Karpas-422 (cell line): ENCODE measurements around the gene TNFRSF19. TPM values are rescaled to one million over a fixed set of nuclear protein-coding genes. Genes with fewer than 3 reads are reported as not detected.
A peak's percentile ranks its signal among the peaks of the same experiment; 100 is the strongest.

ENCODE experiments used
- DNase-seq: peaks from one replicate; pipeline ENCODE4 v3.0.0-alpha.2; 2015
- H2AFZ ChIP-seq: fragments of 200-600 bp; sonication (generic); 2 replicates; pipeline ENCODE4 v1.6.1; 2014; ENCODE audit warnings: antibody characterized with exemption, low read length, mixed read lengths
- H3K27ac ChIP-seq: fragments of 200-600 bp; sonication (generic); 2 replicates; pipeline ENCODE4 v1.5.1; 2014; ENCODE audit warnings: mild to moderate bottlenecking, low read length, moderate library complexity
- H3K27me3 ChIP-seq: fragments of 200-600 bp; sonication (generic); 2 replicates; pipeline ENCODE4 v1.6.1; 2014; ENCODE audit warnings: low read length, mixed read lengths
- H3K36me3 ChIP-seq: fragments of 200-600 bp; sonication (generic); 2 replicates; pipeline ENCODE4 v1.6.1; 2014; ENCODE audit warnings: low read length, mixed read lengths; ENCODE audit not compliant: insufficient read depth
- H3K4me1 ChIP-seq: fragments of 200-600 bp; sonication (generic); 2 replicates; pipeline ENCODE4 v1.6.1; 2014; ENCODE audit warnings: mild to moderate bottlenecking, low read length, mixed read lengths
- H3K4me2 ChIP-seq: fragments of 200-600 bp; sonication (generic); 2 replicates; pipeline ENCODE4 v1.6.1; 2014; ENCODE audit warnings: low read length, low read depth, mild to moderate bottlenecking; ENCODE audit not compliant: poor library complexity, severe bottlenecking
- H3K4me3 ChIP-seq: fragments of 200-600 bp; sonication (generic); 2 replicates; pipeline ENCODE4 v1.5.1; 2014; ENCODE audit warnings: mild to moderate bottlenecking, antibody characterized with exemption, low read length, mixed read lengths
- H3K79me2 ChIP-seq: fragments of 200-600 bp; sonication (generic); 2 replicates; pipeline ENCODE4 v1.6.1; 2014; ENCODE audit warnings: mild to moderate bottlenecking, low read length, mixed read lengths
- H3K9ac ChIP-seq: fragments of 200-600 bp; sonication (generic); 2 replicates; pipeline ENCODE4 v1.6.0; 2014; ENCODE audit warnings: low read length
- H3K9me2 ChIP-seq: fragments of 200-600 bp; sonication (generic), shearing (Covaris generic); replicated peaks from 2 replicates; pipeline ENCODE4 v1.6.0; 2014; ENCODE audit warnings: mild to moderate bottlenecking, low read length, moderate library complexity; ENCODE audit not compliant: insufficient read depth
- H3K9me3 ChIP-seq: fragments of 300-700, 200-600 bp; sonication (generic); 2 replicates; pipeline ENCODE4 v1.6.1; 2014; ENCODE audit warnings: low read length, mixed read lengths
- H4K20me1 ChIP-seq: fragments of 200-600 bp; sonication (generic); 2 replicates; pipeline ENCODE4 v1.6.1; 2014; ENCODE audit warnings: mild to moderate bottlenecking, antibody characterized with exemption, low read length, low read depth; ENCODE audit not compliant: insufficient read depth
- total RNA-seq: library from RNA; depleted of rRNA; stranded (reverse); fragments of >200 nt; shearing (Covaris generic); gene quantifications from 2 replicates; pipeline ENCODE4 v1.2.3, GENCODE V29; 2014; ENCODE audit warnings: low replicate concordance

TNFRSF19 gene
- total RNA-seq, 1 experiment from 2014 or later, result not detected

DNA sequence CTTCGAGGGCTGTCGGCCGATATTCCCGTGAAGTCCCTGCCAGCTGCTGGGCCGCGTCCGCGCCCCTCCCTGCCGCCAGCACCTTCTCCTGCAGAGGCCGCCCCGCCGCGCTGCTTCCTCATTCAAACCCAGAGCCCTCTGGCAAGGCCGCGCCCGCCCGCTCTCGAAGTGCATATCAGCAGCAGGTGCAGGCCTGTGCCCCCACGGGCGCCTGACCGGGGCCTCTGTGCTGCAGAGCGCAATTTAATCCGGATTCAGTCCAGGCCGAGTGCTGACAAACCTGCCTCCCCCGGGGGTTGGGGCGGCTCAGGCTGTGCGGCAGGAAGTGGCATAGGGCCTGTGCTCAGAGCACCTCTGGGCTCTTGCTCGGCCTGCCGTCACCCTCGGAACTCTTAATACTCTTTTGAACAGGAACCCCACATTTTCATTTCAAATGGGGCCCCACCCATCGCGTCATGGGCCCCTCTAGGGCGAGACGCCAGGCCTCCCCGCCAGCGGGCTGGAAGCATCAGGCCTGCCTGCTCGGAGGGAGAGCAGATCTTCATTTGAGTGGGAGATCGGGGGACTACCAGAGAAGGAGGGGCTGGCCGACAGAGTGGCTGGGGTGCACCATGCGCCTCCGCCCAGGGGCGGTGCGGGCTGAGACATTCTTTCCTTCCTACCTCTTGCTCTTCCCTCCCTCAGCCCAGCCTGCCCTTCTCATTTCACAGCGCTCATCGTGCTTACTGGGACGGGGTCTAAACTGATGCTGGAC is 125.7 kb downstream of the TNFRSF19 start:
- Histone ChIP-seq H3K36me3 (no peaks in the 10 kb centered on the region), H2AFZ (peak overlapping the region; percentile 31; the same call in 1 of the 2 replicates), H3K4me2 (peak overlapping the region; percentile 57), H3K27ac (peak overlapping the region; percentile 50), H3K4me1 (peaks cover 17% of the 10 kb centered on the region), H3K9me2 (no peaks in the 10 kb centered on the region), H3K9me3 (no peaks in the 10 kb centered on the region), H3K4me3 (peak overlapping the region; percentile 22; the same call in 1 of the 2 replicates), H4K20me1 (no peaks in the 10 kb centered on the region), H3K79me2 (no peaks in the 10 kb centered on the region), H3K27me3 (no peaks in the 10 kb centered on the region), H3K9ac (peak overlapping the region; percentile 53)
- peak; percentile 85 for DNase-seq

DNA sequence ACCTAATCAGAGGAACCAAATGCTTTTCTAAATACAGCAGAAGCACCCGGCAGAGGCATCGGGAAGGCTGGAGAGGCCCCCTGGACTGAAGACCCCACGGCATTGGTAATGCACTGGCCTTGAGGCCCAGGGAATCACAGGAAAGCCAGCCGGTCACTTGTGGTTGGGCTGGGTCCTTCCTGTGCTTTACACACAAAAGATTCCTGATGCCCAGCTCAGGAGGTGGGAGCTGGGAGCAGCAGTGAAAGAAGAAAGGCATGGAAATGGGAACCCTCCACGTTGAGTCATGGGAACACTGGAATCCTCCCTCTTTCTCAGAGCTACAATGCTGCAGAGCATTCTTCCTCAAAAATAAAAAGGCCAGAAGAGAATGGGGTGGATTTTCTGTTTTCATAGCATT is 126.4 kb downstream of the TNFRSF19 start:
- no peaks in the 10 kb centered on the region for H4K20me1 ChIP-seq
- peak overlapping the region; percentile 22; the same call in 1 of the 2 replicates for H3K4me3 ChIP-seq
- no peaks in the 10 kb centered on the region for H3K9me3 ChIP-seq

DNA sequence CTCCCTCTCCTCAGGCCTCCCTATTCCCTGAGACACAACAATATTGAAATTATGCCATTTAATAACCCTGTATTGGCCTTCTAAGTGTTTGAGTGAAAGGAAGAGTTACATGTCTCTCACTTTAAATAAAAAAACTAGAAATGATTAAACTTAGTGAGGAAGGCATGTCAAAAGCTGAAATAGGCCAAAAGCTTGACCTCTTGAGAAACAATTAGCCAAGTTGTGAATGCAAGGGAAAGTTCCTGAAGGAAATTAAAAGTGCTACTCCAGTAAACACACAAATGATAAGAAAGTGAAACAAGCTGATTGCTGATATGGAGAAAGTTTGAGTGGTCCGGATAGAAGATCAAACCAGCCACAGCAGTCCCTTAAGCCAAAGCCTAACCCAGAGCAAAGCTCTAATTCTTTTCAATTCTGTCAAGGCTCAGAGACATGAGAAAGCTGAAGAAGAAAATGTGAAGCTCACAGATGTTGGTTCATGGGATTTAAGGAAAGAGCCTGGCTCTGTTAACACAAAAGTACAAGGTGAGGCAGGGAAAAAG is 127.6 kb downstream of the TNFRSF19 start:
- Histone ChIP-seq H3K4me1 (peaks cover 17% of the 10 kb centered on the region), H3K9me3 (no peaks in the 10 kb centered on the region)
- no peak for DNase-seq

More for the DNA sequence above, 126.4 kb downstream of the TNFRSF19 start:
- peak overlapping the region; percentile 31; the same call in 1 of the 2 replicates for H2AFZ ChIP-seq
- H3K9ac ChIP-seq, result peak overlapping the region; percentile 53
- H3K9me2 ChIP-seq, result no peaks in the 10 kb centered on the region
- H3K4me1 ChIP-seq, result peaks cover 17% of the 10 kb centered on the region
- peak overlapping the region; percentile 57 for H3K4me2 ChIP-seq
- H3K79me2 ChIP-seq, result no peaks in the 10 kb centered on the region
- DNase-seq, result no peak
- no peaks in the 10 kb centered on the region for H3K27me3 ChIP-seq
- no peaks in the 10 kb centered on the region for H3K36me3 ChIP-seq
- H3K27ac ChIP-seq, result peak overlapping the region; percentile 50

DNA sequence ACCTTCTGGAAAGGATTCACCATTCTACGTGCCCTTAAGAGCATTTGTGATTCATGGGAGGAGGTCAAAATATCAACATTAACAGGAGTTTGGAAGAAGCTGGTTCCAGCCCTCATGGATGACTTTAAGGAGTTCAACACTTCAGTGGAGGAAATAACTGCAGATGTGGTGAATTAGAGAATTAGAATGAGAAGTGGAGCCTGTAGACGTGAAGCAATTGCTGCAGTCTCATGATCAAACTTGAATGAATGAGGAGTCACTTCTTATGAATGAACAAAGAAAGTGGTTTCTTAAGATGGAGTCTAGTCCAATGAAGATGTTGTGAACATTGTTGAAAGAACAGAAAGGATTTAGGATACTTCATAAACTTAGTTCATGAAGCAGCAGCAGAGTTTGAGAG is 129.1 kb downstream of the TNFRSF19 start:
- no peak for DNase-seq
- Histone ChIP-seq H3K9me2 (no peaks in the 10 kb centered on the region), H3K27ac (no peak overlapping the region), H3K4me1 (peaks cover 17% of the 10 kb centered on the region), H3K36me3 (no peaks in the 10 kb centered on the region), H3K4me2 (no peak overlapping the region), H4K20me1 (no peaks in the 10 kb centered on the region), H3K79me2 (no peaks in the 10 kb centered on the region), H3K9me3 (no peaks in the 10 kb centered on the region), H2AFZ (no peak overlapping the region), H3K4me3 (no peak overlapping the region), H3K27me3 (no peaks in the 10 kb centered on the region), H3K9ac (no peak overlapping the region)

More for the DNA sequence above, 127.6 kb downstream of the TNFRSF19 start:
- H3K79me2 ChIP-seq, result no peaks in the 10 kb centered on the region
- no peak overlapping the region for H3K27ac ChIP-seq
- H3K36me3 ChIP-seq, result no peaks in the 10 kb centered on the region
- no peak overlapping the region for H3K9ac ChIP-seq
- no peak overlapping the region for H2AFZ ChIP-seq
- no peaks in the 10 kb centered on the region for H3K27me3 ChIP-seq
- no peak overlapping the region for H3K4me2 ChIP-seq
- no peaks in the 10 kb centered on the region for H4K20me1 ChIP-seq
- no peak overlapping the region for H3K4me3 ChIP-seq
- H3K9me2 ChIP-seq, result no peaks in the 10 kb centered on the region

DNA sequence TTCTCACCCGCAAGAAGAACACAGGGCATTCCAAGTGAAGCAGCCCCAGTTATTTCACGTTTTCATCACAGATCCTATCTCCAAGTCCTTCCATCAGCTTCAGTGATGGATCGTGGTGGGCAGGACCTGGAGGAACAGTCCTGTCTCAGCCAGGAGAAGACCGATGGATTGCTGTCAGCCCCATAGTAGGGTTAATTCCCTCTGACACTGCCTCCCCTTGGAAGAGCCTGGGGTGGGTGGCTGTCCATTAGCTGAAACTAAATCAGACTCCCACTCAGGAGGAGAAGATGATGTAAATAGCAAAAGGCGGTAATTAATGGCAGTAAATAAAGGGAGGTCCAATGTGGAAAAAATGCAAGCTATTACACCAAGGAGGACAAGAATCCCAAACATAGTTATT is 131.0 kb downstream of the TNFRSF19 start:
- Histone ChIP-seq H2AFZ (no peak overlapping the region), H3K9ac (no peak overlapping the region), H3K27me3 (no peaks in the 10 kb centered on the region), H3K4me2 (no peak overlapping the region), H3K79me2 (no peaks in the 10 kb centered on the region), H3K4me3 (no peak overlapping the region), H3K9me2 (no peaks in the 10 kb centered on the region), H3K9me3 (no peaks in the 10 kb centered on the region), H3K27ac (no peak overlapping the region), H3K4me1 (peaks cover 6% of the 10 kb centered on the region), H4K20me1 (no peaks in the 10 kb centered on the region), H3K36me3 (no peaks in the 10 kb centered on the region)
- no peak for DNase-seq

DNA sequence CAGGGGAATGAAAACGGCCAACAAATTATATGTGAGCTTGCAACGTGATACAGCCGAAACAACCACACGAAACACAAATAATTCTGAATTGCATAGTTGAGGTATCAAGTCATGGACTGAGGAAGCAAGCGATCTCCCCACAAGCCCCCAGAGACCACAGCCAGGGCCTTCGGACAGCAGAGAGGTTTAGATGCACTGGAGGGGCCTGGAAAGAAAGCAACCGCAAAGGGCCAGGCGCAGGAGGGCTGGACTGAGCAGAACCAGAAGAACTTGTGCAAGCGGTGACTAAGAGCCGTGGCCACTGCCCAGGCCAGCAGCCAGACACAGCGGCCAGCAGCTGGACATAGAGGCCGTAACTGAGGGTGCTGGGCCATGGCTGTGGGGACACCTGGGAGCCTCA is 131.4 kb downstream of the TNFRSF19 start:
- Histone ChIP-seq H3K27ac (no peak overlapping the region), H3K9me3 (no peaks in the 10 kb centered on the region), H2AFZ (no peak overlapping the region), H3K36me3 (no peaks in the 10 kb centered on the region), H3K9me2 (no peaks in the 10 kb centered on the region), H3K4me3 (no peak overlapping the region), H3K4me1 (peaks cover 2% of the 10 kb centered on the region), H3K9ac (no peak overlapping the region), H3K79me2 (no peaks in the 10 kb centered on the region), H4K20me1 (no peaks in the 10 kb centered on the region), H3K27me3 (no peaks in the 10 kb centered on the region), H3K4me2 (no peak overlapping the region)
- DNase-seq, result no peak

DNA sequence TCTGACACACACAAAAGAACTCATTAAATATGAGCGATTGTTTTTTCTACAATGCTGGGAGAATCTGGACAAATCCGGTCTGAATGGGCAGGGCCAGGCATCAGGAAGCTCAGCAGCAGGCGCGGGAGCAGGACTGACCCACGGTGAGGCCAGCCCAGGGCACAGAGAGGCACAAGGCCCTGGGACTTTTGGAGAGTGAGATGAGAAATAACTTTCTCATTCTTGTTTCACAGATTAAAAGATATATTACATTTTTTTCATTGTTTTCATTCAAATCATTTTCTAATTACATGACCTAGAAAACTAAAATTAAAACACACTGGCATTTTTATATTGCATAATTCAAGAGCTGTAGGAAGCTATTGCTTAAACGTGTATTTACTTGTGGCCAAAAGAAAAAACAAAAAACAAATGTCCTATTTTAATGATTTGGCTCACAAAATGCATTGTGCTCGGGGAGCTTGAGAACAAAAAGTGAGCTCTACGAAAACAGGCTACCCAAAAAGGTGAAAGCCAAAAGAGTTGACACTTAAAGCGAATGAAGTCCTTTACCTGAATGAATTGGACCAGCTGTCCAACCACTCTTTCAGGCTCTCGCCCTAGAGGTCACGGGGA is 133.1 kb downstream of the TNFRSF19 start:
- DNase-seq, result no peak

DNA sequence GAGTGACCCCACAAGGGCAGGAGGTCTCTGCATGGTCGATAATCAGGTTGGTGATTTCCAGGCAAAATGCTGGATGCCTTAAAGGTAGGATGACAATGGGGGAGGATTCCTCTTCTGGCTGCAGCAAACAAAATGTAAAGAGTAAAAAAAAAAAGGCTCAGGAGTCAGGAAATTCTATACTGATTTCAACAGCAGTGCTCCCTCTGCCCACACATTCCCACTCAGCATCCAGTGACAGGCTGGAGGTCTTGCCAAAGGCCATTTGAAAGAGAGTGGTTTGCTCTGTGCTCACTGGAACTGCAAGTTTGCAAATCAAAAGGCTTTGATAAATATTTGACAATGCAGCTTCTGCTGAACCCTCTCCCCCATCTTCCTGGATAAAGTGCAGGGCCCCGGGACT is 135.4 kb downstream of the TNFRSF19 start:
- Histone ChIP-seq H3K4me2 (no peak overlapping the region), H3K9me3 (no peaks in the 10 kb centered on the region), H3K36me3 (no peaks in the 10 kb centered on the region), H4K20me1 (no peaks in the 10 kb centered on the region), H3K27me3 (no peaks in the 10 kb centered on the region), H3K4me1 (no peaks in the 10 kb centered on the region), H3K9me2 (no peaks in the 10 kb centered on the region), H3K9ac (no peak overlapping the region), H2AFZ (no peak overlapping the region), H3K79me2 (no peaks in the 10 kb centered on the region), H3K27ac (no peak overlapping the region), H3K4me3 (no peak overlapping the region)
- DNase-seq, result no peak

More for the DNA sequence above, 133.1 kb downstream of the TNFRSF19 start:
- Histone ChIP-seq H3K4me3 (no peak overlapping the region), H4K20me1 (no peaks in the 10 kb centered on the region), H3K27me3 (no peaks in the 10 kb centered on the region), H3K4me1 (no peaks in the 10 kb centered on the region), H3K27ac (no peak overlapping the region), H3K9ac (no peak overlapping the region), H3K9me2 (no peaks in the 10 kb centered on the region), H3K79me2 (no peaks in the 10 kb centered on the region), H3K9me3 (no peaks in the 10 kb centered on the region), H3K36me3 (no peaks in the 10 kb centered on the region), H2AFZ (no peak overlapping the region), H3K4me2 (no peak overlapping the region)
